Esophagus (tissue), 2 donors: ENCODE data around the gene CD82. TPM values are rescaled to one million over a fixed set of nuclear protein-coding genes. Genes with fewer than 3 reads are reported as not detected.

ENCODE experiments used
- H3K27ac ChIP-seq, 2 donors: one replicate each; pipeline ENCODE4 v1.5.1; 2013; ENCODE audit warnings: low read depth in 2 of 2, mild to moderate bottlenecking in 2 of 2, inconsistent platforms in 1 of 2, low read length in 1 of 2, moderate library complexity in 1 of 2
- H3K27me3 ChIP-seq, 2 donors: one replicate each; pipeline ENCODE4 v1.6.1; 2013; ENCODE audit warnings: low read length in 2 of 2, control low read depth in 1 of 2, mild to moderate bottlenecking in 1 of 2; ENCODE audit not compliant: insufficient read depth in 2 of 2, control insufficient read depth in 1 of 2
- H3K36me3 ChIP-seq, 2 donors: one replicate each; pipeline ENCODE4 v1.6.1; 2013; ENCODE audit warnings: low read length in 1 of 2; ENCODE audit not compliant: control insufficient read depth in 2 of 2, insufficient read depth in 2 of 2
- H3K4me1 ChIP-seq, 2 donors: one replicate each; pipeline ENCODE4 v1.6.1; 2013; ENCODE audit warnings: low read length in 1 of 2; ENCODE audit not compliant: control insufficient read depth in 2 of 2, insufficient read depth in 2 of 2
- H3K4me3 ChIP-seq, 2 donors: one replicate each; pipeline ENCODE4 v1.5.1; 2013; ENCODE audit warnings: low read length in 2 of 2, mild to moderate bottlenecking in 2 of 2, low read depth in 1 of 2, moderate library complexity in 1 of 2
- H3K9me3 ChIP-seq, 2 donors: one replicate each; pipeline ENCODE4 v1.6.1; 2013; ENCODE audit warnings: mild to moderate bottlenecking in 2 of 2, low read depth in 1 of 2, low read length in 1 of 2, moderate library complexity in 1 of 2; ENCODE audit not compliant: control insufficient read depth in 2 of 2, insufficient read depth in 1 of 2
- WGBS, 2 donors: extraction: QIAGEN DNeasy Blood & Tissue Kit; methylation state at CpG; one replicate each; pipeline ENCODE4 v1.1.7; 2013; 5-methylcytosine and 5-hydroxymethylcytosine counted together
- polyA plus RNA-seq, 2 donors: library from polyadenylated mRNA; stranded (reverse); fragments of 200-250 nt; gene quantifications; one replicate each; pipeline ENCODE4 v1.2.3, GENCODE V29; 2013
- donor health status: healthy with polysubstance abuse.
- donor health status: Bipolar disorder and iron deficiency.

Gene CD82
- polyA plus RNA-seq, 2 donors, result 123 to 266 TPM

DNA sequence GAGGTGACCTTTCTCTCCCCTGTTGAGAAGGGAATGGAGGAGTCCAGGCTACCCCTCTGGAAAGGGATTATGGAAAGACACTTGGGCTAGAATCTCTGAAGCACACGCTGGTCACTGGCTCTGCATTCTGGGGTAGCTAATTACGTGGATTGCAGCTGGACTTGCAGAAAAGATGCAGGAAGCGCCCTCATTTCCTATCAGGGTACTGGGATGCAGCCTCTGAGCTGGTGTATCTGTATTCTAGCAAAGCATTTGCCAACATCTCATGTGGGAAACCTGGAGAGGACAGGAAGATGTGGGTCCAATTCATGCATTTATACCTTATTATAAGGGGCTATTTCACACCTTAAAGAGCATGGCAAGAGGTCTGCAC lies 44.3 kb downstream of the CD82 start:
- no peak overlapping the region for H3K27ac ChIP-seq
- H3K9me3 ChIP-seq, result no peaks in the 10 kb centered on the region
- H3K4me1 ChIP-seq, result peaks cover 4 to 6% of the 10 kb centered on the region in 2 donors
- H3K4me3 ChIP-seq, result no peak overlapping the region
- H3K36me3 ChIP-seq, result peaks cover 3 to 26% of the 10 kb centered on the region in 2 donors
- WGBS, 2 donors, result 75 to 77% methylated on average over 3 of the region's 3 CpGs
- H3K27me3 ChIP-seq, result no peaks in the 10 kb centered on the region

DNA sequence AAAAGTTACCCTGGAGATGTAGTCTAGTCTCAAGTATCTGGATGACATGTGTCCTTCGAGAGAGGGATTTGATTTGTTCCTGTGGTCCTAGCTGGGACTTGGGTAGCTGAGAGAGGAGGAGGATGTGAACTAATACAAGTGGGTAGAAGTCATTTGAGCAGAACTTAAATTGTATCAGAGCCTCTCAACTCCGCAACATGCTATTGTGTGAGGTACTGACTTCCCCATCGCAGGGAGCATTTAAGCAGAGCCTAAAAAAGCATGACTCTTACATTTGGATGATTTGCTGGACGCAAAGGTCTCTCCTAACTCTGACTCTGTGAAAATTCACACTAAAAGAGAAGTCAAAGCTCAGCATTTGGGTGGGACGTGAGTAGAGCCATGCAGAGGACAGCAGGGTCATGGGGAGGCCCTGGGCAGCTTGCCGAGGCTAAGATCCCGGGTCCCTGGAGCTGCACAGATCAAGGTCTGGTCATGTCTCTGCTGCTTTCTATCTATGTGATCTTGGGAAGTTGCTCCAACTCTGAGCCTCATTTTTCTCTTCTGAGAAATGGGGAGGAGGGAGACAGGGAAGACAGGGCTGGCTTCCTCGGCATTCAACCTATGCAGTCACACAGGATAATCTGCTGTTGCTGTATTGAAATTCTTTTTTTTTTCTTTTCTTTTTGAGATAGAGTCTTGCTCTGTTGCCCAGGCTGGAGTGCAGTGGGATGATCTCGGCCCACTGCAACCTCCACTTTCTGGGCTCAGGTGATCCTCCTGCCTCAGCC lies 44.9 kb downstream of the CD82 start:
- Histone ChIP-seq H3K4me1 (peaks cover 0 to 6% of the 10 kb centered on the region in 2 donors), H3K4me3 (no peak overlapping the region), H3K36me3 (peaks cover 3 to 26% of the 10 kb centered on the region in 2 donors), H3K9me3 (no peaks in the 10 kb centered on the region), H3K27me3 (no peaks in the 10 kb centered on the region), H3K27ac (no peak overlapping the region)
- WGBS, 2 donors, result 92 to 94% methylated on average over 9 of the region's 9 CpGs

- H3K4me1 ChIP-seq, result peaks cover 0 to 6% of the 10 kb centered on the region in 2 donors
- WGBS, 2 donors, result 73 to 86% methylated on average over 6 of the region's 6 CpGs
- no peak overlapping the region for H3K27ac ChIP-seq
- no peak overlapping the region for H3K4me3 ChIP-seq
- H3K9me3 ChIP-seq, result no peaks in the 10 kb centered on the region
- no peaks in the 10 kb centered on the region for H3K27me3 ChIP-seq
- H3K36me3 ChIP-seq, result peaks cover 3 to 27% of the 10 kb centered on the region in 2 donors
These were observed 45.6 kb downstream of the CD82 start for GRCh38 chr11:44611088-44611487.

GRCh38 chr11:44611687-44612434 lies 46.4 kb downstream of the CD82 start:
- Histone ChIP-seq H3K27ac (no peak overlapping the region), H3K4me1 (peaks cover 0 to 4% of the 10 kb centered on the region in 2 donors), H3K4me3 (no peak overlapping the region), H3K27me3 (no peaks in the 10 kb centered on the region), H3K9me3 (no peaks in the 10 kb centered on the region), H3K36me3 (peaks cover under 1 to 32% of the 10 kb centered on the region in 2 donors)
- WGBS, 2 donors, result 54 to 63% methylated on average over 7 of the region's 7 CpGs

- Histone ChIP-seq H3K4me3 (no peak overlapping the region), H3K27me3 (no peaks in the 10 kb centered on the region), H3K36me3 (peaks cover 0 to 35% of the 10 kb centered on the region in 2 donors), H3K9me3 (no peaks in the 10 kb centered on the region), H3K4me1 (no peaks in the 10 kb centered on the region), H3K27ac (no peak overlapping the region)
- 79 to 86% methylated on average over 6 of the region's 6 CpGs for WGBS, 2 donors
These were observed 47.7 kb downstream of the CD82 start for GRCh38 chr11:44613153-44613552.

DNA sequence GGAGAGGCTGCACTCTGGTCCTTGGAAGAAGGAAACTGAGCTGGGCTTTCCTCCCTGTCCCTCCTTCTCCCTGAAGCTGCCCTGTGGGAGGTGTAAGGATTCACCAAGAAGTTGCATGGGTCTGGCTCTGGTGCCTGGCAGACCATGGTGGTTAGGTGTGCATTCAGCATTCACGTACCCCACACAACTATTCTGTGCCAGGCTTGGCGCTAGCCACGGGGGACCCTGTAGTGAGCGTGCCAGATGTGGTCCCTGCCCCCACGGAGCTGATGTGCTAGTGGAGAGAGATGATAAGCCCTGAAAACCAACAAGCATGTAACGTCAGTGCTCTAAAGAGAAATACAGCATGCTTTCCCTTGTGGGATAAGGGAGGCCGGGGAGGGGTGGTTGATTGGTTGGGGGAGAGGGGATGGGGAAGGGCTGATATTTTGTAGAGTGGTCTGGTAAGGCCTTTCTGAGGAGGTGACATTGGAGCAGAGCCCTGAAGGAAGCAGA lies 48.9 kb downstream of the CD82 start:
- Histone ChIP-seq H3K9me3 (no peaks in the 10 kb centered on the region), H3K27me3 (no peaks in the 10 kb centered on the region), H3K27ac (no peak overlapping the region), H3K4me3 (no peak overlapping the region), H3K4me1 (no peaks in the 10 kb centered on the region), H3K36me3 (peaks cover 0 to 36% of the 10 kb centered on the region in 2 donors)
- WGBS, 2 donors, result 91 to 92% methylated on average over 7 of the region's 7 CpGs

- H3K27me3 ChIP-seq, result no peaks in the 10 kb centered on the region
- H3K36me3 ChIP-seq, result peaks cover 0 to 39% of the 10 kb centered on the region in 2 donors
- H3K27ac ChIP-seq, result no peak overlapping the region
- 69 to 84% methylated on average over 15 of the region's 15 CpGs for WGBS, 2 donors
- H3K4me1 ChIP-seq, result no peaks in the 10 kb centered on the region
- H3K4me3 ChIP-seq, result no peak overlapping the region
- H3K9me3 ChIP-seq, result no peaks in the 10 kb centered on the region
These were observed 49.7 kb downstream of the CD82 start for GRCh38 chr11:44615041-44615755.

- no peaks in the 10 kb centered on the region for H3K4me1 ChIP-seq
- 88 to 90% methylated on average over 14 of the region's 14 CpGs for WGBS, 2 donors
- no peak overlapping the region for H3K27ac ChIP-seq
- H3K36me3 ChIP-seq, result peaks cover 0 to 42% of the 10 kb centered on the region in 2 donors
- H3K4me3 ChIP-seq, result no peak overlapping the region
- H3K9me3 ChIP-seq, result no peaks in the 10 kb centered on the region
- H3K27me3 ChIP-seq, result no peaks in the 10 kb centered on the region
These were observed 50.7 kb downstream of the CD82 start for GRCh38 chr11:44615913-44616791.
